HG02970 (cell line): ENCODE measurements around the gene TNFRSF1A.

Source experiments
- ATAC-seq: cut with Tn5 transposase; IDR thresholded peaks from one replicate; pipeline ENCODE4 v1.9.1; 2021; ENCODE audit warnings: mild to moderate bottlenecking, moderate library complexity, moderate number of reproducible peaks; ENCODE audit not compliant: unreplicated experiment, low FRiP score

Gene TNFRSF1A

DNA sequence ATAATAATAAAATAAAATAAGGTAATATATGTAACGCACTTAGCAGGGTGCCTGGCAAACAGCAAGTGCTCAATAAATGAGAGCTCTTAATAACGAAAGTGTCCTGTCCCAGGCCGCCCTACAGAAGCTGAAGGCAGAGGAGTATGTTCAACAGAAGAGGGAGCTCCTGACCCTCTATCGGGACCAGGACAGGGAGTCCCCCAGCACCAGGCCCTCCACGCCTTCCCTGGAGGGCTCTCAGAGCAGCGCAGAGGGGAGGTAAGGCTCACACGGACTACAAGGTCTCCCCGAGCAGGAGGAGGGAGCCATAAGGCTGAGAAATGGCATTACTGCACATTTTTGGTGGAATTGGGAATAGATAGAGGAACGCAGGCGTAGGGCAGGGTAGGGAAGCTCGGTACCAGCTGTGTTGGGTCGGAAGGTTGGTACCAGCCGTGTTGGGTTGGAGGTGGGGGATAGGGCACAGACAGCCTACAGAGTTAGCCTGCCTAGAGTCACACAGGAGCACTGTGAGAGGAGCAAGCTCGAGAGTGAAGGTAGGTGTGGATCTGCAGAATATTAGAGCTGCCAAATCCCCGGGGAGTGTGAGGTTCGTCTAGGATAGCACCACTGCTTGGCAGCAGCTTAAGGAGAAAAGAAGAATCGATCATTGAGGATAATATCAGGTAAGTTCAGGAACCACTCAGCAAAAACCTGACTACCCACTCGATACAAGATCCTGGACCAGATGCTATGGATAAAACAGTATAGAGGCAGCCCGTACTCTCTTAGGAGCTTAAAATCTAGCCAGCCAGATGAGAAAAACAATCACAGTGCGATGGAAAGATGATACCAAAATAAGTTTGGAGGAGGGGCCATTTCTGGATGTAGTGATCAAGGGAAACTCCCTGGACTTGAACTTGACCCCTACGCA, 15.3 kb downstream of the TNFRSF1A start:
- no peak for ATAC-seq

DNA sequence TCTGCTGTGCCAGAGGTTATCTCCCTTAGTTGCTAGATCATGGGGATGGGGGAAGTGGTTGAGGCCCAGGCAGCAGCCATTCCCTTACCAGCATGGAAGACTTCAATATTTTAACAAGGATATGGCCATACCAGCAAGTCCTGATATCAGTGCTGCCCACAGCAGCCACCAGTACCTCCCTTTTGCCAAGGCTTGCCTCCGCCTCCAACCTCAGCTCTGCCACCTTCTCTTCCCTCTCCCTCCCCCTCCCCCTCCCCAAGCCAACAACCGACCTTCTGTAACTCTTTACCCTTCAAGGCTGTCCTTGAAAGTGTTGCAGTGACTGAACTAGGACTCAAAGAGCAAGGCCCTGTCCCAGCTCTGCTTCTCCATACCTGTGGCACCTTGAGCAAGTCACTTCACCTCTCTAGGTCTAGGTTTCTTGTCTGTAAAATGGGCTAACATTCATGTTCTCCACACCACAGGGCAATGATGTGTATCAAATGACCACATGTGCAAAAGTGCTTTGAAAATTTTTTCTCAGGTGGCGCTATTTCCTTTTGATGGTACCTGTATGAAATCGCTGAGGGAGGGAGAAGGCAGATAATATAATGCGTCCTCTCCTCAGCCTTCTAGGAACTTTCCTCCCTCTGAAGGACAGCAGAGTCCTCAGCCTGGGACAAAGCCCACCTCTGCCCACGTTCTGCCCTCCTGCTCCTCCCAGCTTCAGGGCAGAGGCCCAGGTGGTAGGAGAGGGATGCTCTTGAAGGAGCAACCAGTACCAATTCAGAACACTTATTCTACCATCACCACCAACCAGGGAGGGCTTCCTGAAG, 16.7 kb downstream of the TNFRSF1A start:
- no peak for ATAC-seq

DNA sequence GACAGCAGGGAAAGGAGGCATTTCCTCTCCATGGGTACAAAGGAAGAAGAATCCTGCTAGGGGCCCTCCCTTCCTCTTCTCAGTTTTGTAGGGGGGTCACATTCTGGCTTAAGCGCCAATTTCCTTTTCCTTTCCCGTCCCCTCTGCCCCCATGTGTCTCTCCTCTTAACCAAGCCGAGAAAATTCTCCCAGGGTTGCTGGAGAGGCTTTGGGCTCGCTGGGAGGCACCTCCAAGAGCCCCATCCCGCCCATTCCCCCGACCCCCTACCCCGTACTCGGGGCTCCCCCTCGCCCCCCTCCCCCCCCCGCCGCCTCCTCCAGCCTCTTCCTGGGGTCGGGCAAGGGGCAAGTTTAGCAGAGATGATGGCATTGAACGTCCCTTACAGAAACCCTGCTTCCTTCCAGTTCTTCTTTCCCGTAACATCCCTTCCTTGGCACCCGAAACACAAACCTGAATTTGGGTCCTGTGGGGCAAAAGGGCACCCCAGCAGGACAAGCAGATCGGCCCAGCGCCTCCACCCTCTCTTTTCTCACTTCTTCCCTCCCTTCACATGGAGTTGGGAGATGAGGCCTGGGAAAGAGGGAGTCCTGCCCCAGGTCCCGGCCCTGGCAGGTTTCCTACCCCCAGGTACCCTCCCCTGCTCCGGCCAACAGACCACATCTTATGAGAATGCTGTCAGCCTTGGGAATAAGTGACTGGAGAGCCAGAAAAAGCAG, 17.7 kb downstream of the TNFRSF1A start:
- ATAC-seq = no peak

- no peak for ATAC-seq
Measured at GRCh38 chr12:6323340-6323994, 18.4 kb downstream of the TNFRSF1A start.

- ATAC-seq = no peak
Measured at GRCh38 chr12:6322969-6323339, 18.9 kb downstream of the TNFRSF1A start.

- no peak for ATAC-seq
Measured at GRCh38 chr12:6322352-6322751, 19.5 kb downstream of the TNFRSF1A start.

DNA sequence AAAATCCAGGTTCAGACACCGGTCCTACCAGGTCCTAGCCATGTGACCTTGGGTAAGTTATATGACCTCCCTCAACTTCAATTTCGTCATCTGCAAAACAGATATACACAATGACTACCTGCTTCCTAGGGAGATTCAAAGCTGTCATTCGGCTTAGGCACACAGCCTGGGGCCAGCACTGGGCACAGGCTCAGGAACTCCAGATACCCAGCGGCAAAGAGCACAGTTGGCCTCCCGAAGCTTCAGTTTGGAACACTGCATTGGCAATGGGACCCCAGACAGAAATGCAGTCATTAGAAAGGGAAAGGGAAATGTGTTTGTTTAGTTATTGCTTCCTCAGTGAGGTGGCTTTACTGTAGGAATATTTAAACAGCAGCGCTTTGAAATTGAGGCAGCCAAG, 20.0 kb downstream of the TNFRSF1A start:
- ATAC-seq = no peak

GRCh38 chr12:6319446-6319845, 22.4 kb downstream of the TNFRSF1A start:
- no peak for ATAC-seq

DNA sequence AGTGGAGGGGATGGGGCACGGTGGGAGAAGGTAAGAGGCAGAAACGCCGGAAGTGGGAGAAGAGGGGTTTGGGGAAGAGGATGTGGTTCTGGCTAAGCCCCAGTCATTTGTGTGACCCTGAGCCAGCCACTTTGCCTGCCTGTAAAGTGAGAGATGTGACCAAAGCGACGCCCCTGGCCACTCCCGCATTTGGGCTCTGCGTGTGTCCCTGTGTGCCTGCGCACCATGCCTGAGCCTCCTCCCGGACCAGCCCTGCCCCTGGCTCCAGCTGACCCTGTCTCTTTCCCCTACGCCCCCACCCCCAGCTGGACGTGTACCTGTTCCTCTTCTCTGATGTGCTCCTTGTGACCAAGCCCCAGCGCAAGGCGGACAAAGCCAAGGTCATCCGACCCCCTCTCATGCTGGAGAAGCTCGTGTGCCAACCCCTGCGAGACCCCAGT, 23.4 kb downstream of the TNFRSF1A start:
- no peak for ATAC-seq

DNA sequence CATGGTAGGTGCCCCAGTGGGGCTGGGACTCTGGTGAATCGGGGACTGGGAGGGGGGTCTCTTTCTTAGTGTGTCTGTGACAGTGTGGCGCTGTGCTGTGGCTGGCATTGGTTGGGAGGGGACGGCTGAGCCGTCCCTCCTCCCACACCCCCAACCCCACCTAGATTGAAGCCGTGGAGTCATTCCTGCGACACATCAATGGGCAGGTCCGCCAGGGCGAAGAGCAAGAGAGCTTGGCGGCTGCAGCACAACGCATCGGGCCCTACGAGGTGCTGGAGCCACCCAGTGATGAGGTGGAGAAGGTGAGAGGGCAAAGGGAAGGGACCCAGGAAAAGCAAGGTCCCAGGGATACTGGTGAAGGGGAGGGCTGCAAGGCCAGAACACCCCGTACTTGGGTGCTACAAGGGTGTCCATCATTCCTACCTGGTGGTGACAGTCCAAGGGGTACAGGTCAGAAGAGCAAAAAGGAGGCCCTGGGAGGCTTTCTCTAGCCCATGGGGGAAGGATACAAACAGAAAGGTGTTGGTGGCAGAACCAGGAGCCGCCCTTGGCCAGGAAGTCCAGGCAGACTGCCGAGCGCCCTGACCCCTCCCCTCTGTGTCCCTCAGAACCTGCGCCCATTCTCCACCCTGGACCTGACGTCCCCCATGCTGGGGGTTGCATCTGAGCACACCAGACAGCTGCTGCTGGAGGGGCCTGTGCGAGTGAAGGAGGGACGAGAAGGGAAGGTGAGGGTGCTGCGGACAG, 24.0 kb downstream of the TNFRSF1A start:
- no peak for ATAC-seq

DNA sequence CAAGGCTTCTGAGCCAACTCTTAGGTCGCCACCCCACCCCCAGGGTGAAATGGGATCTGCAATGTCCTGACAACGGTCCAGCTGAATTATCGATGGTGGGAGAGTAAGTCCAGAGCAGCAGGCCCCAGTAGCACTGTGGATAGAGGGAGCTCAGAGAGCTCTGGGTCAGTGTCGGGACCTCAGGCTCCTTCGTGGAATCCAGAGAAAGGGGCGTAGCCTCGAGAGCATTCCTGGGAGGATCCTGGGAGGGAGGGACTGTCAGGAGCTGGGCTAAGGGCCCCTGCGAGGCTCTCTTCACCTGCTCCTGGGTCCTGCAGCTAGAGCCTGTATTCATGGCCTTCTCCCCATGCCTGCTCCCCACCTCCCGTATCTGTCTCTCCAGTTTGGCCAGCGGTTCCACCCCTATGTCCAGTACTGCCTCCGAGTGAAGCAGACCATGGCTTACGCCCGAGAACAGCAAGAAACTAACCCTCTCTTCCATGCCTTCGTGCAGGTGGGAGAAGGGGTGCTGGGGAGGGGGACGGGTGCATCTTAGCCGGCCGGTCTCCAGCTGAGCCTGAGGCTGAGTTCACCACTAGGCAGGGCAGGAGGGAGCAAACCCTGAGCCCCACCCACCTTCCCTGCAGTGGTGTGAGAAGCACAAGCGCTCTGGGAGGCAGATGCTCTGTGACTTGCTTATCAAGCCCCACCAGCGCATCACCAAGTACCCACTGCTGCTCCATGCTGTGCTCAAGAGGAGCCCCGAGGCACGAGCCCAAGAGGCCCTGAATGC, 24.8 kb downstream of the TNFRSF1A start:
- no peak for ATAC-seq

DNA sequence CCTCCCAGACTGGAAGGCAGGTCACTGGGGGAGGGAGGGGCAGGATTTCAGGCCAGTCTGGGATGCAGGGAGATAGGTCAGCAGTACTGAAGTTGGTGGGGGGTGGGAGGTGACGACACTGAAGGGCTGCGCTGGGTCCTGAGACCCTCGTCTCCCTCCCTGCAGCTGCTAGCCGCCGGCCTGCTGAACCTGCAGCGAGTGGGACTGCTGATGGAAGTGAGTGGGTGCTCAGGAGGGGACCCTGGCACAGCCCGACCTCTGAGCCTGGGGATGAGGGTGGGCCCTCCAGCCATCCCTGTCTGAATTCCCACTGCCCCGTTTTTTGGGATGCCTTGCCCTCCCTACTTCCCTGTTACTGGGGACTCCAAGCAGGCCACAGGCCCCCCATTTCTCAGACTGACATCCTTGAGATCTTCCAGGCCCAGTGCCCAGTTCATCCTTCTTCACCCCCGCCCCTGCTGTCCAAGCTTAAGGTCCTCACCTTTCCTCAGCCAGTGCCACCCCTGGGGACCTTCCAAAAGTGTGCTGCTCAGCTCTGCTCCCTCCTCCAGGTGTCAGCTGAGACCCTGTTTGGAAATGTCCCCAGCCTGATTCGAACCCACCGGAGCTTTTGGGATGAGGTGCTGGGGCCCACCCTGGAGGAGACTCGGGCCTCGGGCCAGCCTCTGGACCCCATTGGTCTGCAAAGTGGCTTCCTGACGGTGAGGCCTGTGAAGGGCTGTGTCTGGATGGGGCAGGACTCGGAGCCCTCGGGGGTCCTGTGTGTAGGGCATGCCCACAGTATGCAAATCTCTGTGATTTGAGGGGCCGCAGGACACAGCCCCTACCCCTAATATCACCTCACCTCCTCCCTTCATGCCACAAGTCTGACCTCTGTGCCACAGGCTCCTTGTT, 25.9 kb downstream of the TNFRSF1A start:
- no peak for ATAC-seq

DNA sequence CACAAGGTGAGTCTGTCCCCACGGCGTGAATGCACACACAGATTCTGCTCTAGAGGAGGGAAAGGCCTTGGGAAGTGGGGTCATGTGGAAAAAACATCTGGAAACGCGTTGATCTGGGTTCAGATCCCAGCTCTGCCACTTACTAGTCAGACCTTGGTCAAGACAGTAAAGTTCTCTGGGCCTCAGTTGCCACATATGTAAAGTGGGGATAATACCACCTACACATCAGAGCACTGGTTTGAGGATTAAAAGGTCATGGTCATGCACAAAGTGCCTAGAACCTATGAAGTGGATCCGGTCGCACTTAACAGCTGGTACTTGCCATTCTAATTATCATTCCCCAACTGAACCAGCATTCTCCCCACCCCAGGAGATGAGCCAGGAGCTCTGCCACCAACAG, 26.7 kb downstream of the TNFRSF1A start:
- ATAC-seq = no peak

- ATAC-seq = no peak
Measured at GRCh38 chr12:6314776-6315175, 27.1 kb downstream of the TNFRSF1A start.

DNA sequence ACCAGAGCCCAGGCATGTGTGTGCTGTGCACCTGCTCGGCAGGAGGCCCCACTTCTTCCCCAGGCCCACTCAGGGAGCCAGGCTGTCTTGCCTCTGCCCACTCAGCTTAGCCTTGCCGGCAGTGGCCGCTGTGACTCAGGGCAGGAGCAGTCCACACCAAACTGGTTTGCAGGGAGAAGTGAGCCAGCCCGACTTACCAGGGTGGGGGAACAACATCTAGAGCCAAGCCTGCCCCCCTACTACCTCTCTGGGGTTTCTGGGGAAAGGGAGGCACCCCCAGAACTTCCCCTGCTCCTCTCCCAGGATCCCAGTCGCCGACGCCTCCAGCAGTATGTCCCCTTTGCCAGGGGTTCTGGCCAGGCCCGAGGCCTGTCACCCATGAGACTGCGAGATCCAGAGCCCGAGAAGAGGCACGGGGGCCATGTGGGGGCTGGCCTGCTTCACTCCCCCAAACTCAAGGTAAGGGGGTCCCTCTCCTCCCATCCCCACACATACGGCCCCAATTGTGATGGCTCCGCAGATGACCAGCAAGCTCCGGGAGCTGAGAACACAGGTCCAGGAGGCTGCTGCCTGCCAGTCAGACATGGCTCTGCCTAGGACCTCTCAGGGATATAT, 28.4 kb downstream of the TNFRSF1A start:
- no peak for ATAC-seq

DNA sequence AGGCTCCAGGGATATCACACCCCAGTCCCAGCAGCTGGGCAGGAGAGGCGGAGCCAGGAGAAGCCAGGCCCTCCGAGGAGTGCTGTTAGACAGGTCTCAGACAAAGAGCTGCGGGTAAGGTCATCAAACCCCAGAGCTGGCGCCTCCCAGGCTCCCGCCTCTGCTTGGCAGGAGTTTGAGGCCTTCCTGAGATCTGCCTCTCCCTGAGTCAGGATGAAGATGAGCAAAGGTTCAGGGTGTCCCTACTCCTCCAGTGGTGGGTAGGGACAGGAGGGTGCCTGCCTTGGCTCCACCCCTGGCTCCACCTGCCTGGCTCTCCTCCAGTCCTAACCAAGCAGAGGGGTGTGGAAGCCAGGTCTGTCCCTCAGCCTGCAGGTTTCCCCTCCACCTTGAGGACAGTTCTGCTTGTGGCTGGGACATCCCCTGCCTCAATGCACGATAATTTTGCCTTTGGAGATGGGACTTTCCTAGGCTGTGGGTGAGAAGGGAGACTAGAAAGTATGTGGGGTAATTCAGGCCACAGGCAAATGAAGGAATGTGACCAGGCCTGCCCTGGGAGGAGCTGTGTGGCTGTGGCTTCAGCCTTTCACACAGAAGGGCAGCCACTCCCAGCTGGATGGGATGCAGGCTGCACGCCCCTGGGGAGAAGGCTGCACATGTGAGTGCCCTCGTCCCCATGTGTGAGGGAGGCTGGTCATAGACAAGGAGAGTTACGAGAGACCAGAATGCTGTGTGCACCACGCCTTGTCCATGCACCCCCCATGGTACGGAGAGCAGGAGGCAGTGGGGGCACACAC, 29.1 kb downstream of the TNFRSF1A start:
- peak; percentile 50 for ATAC-seq
